GM19351 (cell line): Measurements from ENCODE around the gene OGFR.

ENCODE experiments used
- ATAC-seq: cut with Tn5 transposase; IDR thresholded peaks from one replicate; pipeline ENCODE4 v1.9.1; 2021; ENCODE audit warnings: mild to moderate bottlenecking, moderate library complexity; ENCODE audit not compliant: unreplicated experiment

Gene OGFR

GRCh38 chr20:62799459-62799858 is 5.2 kb upstream of the OGFR start:
- no peak for ATAC-seq

- no peak for ATAC-seq
Observed at GRCh38 chr20:62799873-62800272, 4.8 kb upstream of the OGFR start.

GRCh38 chr20:62800314-62801259 is 4.0 kb upstream of the OGFR start:
- ATAC-seq = no peak

GRCh38 chr20:62801284-62802010 is 3.2 kb upstream of the OGFR start:
- ATAC-seq = no peak

- ATAC-seq = no peak
Observed at GRCh38 chr20:62802026-62802712, 2.5 kb upstream of the OGFR start.

- peak; percentile 20 for ATAC-seq
Observed at GRCh38 chr20:62804021-62804626, 511 bp upstream of the OGFR start.

- ATAC-seq = peak; percentile 29
Observed at GRCh38 chr20:62805155-62805710, 598 bp downstream of the OGFR start.

GRCh38 chr20:62805711-62806382 is 1.2 kb downstream of the OGFR start:
- ATAC-seq = no peak

- no peak for ATAC-seq
Observed at GRCh38 chr20:62806383-62807050, 1.9 kb downstream of the OGFR start.

- ATAC-seq = no peak
Observed at GRCh38 chr20:62807444-62808210, 3.0 kb downstream of the OGFR start.

GRCh38 chr20:62808211-62808865 is 3.7 kb downstream of the OGFR start:
- ATAC-seq = no peak

GRCh38 chr20:62809530-62810428 is 5.1 kb downstream of the OGFR start:
- ATAC-seq = no peak

- ATAC-seq = no peak
Observed at GRCh38 chr20:62811320-62811719, 6.7 kb downstream of the OGFR start.

- ATAC-seq = no peak
Observed at GRCh38 chr20:62811720-62812119, 7.1 kb downstream of the OGFR start.

- ATAC-seq = no peak
Observed at GRCh38 chr20:62812181-62812906, 7.7 kb downstream of the OGFR start.

GRCh38 chr20:62812907-62813200 is 8.2 kb downstream of the OGFR start:
- no peak for ATAC-seq

- ATAC-seq = no peak
Observed at GRCh38 chr20:62813588-62813987, 9.0 kb downstream of the OGFR start.
